ENCODE data around the gene DNMT3A.

DNA sequence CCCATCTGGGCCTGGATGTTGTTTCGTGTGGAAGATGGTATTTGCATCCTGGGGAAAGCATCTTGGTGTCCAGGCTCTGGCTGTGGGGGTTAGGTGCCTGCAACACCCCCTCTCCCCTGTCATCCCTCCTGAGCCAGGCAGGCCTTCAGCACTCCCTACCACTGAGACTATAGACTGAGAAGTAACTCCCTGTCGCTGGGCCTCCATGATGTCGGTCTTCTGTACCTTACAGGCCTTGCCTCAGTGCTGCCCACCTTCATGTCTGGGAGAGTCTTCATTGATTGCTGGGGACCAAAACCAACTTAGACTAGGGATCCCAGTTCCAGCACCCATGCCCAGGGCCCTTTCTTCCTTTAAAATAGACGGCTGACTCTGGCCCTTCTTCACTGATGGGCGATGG lies 33.1 kb upstream of the DNMT3A start:
- TF ChIP-seq SP1 (IDR thresholded peaks at IDR 0.05) (no peak), CTBP1 (IDR thresholded peaks at IDR 0.05; ENCODE audit: borderline replicate concordance) (no peak), SUZ12 (IDR thresholded peaks at IDR 0.05) (no peak), TARDBP (IDR thresholded peaks at IDR 0.05) (no peak), BHLHE40 (IDR thresholded peaks at IDR 0.05; ENCODE audit: borderline replicate concordance) (no peak), ZNF384 (IDR thresholded peaks at IDR 0.05) (no peak), LEF1 (IDR thresholded peaks at IDR 0.05; ENCODE audit: borderline replicate concordance) (no peak), ELF4 (IDR thresholded peaks at IDR 0.05) (no peak)
- TF ChIP-seq, protein P1, sequence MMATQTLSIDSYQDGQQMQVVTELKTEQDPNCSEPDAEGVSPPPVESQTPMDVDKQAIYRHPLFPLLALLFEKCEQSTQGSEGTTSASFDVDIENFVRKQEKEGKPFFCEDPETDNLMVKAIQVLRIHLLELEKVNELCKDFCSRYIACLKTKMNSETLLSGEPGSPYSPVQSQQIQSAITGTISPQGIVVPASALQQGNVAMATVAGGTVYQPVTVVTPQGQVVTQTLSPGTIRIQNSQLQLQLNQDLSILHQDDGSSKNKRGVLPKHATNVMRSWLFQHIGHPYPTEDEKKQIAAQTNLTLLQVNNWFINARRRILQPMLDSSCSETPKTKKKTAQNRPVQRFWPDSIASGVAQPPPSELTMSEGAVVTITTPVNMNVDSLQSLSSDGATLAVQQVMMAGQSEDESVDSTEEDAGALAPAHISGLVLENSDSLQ (IDR thresholded peaks at IDR 0.05): no peak

Measured in HEK293T (cell line).